Adrenal gland (tissue), 12 donors: Measurements from ENCODE around the gene CD300E. TPM values are rescaled to one million over a fixed set of nuclear protein-coding genes. Genes with fewer than 3 reads are reported as not detected.

Source experiments
- DNase-seq, 7 donors: peaks; one replicate each; pipeline ENCODE4 v3.0.0-alpha.2; 2019 to 2020
- H3K27ac ChIP-seq, 5 donors: fragments of 200-600 bp; sonication (generic) in 4 of 5; 1 replicate in 3 of 5; 2 replicates in 2 of 5; pipeline versions ENCODE4 v1.5.1 to v1.8.0; 2016 to 2020; ENCODE audit warnings: mild to moderate bottlenecking in 1 of 5
- H3K27me3 ChIP-seq: fragments of 200-600 bp; 2 replicates; pipeline ENCODE4 v1.8.0; 2021
- H3K36me3 ChIP-seq, 2 donors: fragments of 200-600 bp; replicated peaks in 1 of 2; 1 replicate in 1 of 2; 2 replicates in 1 of 2; pipeline versions ENCODE4 v1.5.1 to v1.8.0; 2018 to 2022
- H3K4me1 ChIP-seq, 2 donors: fragments of 200-600 bp; replicated peaks in 1 of 2; 1 replicate in 1 of 2; 2 replicates in 1 of 2; pipeline versions ENCODE4 v1.5.1 to v1.8.0; 2018 to 2021
- H3K4me3 ChIP-seq, 4 donors: fragments of 200-600 bp; sonication (generic) in 3 of 4; one replicate each; pipeline ENCODE4 v1.5.1; 2016 to 2018
- H3K9me3 ChIP-seq, 3 donors: fragments of 200-600 bp; sonication (generic) in 1 of 3; replicated peaks in 1 of 3; 1 replicate in 2 of 3; 2 replicates in 1 of 3; pipeline versions ENCODE4 v1.5.1 to v1.8.0; 2016 to 2021
- POLR2A ChIP-seq, 2 donors: fragments of 450-650 bp; IDR thresholded peaks; one replicate each; pipeline ENCODE4 v1.6.1; 2017; ENCODE audit warnings: antibody characterized with exemption in 2 of 2, mild to moderate bottlenecking in 2 of 2, moderate library complexity in 1 of 2
- WGBS, 4 donors: extraction: QIAGEN DNeasy Blood & Tissue Kit in 2 of 4; methylation state at CpG; one replicate each; pipeline versions ENCODE4 v1.1.5 to v1.1.7; 2013 to 2017; 5-methylcytosine and 5-hydroxymethylcytosine counted together
- intact Hi-C, 2 donors: fragments of 100-400 bp; cut with DNase I; formaldehyde crosslinking; loops; one replicate each; pipeline versions ENCODE4 v1.14.1 to v1.15.0; 2022 to 2023
- polyA plus RNA-seq, 3 donors: library from polyadenylated mRNA; stranded (reverse); fragments of 200-250 nt in 2 of 3; fragments of 350-450 nt in 1 of 3; fragmentation: Illumina TruSeq in 1 of 3; extraction: RNeasy Lipid Tissue Mini Kit (QIAGEN cat#74804) in 1 of 3; gene quantifications; one replicate each; pipeline ENCODE4 v1.2.3, GENCODE V29; 2013 to 2014
- total RNA-seq, 9 donors: library from RNA; depleted of rRNA in 4 of 9; stranded (reverse); fragments of >200 nt in 4 of 9; fragments of 120-200 nt in 1 of 9; fragmentation: NEBNext Ultra II Directional in 1 of 9; extraction: Animal tissue kit (Norgen Biotek cat#: 25700) in 1 of 9; gene quantifications; one replicate each; pipeline versions ENCODE4 v1.1.0 to v1.2.4, GENCODE V29; 2013 to 2023
- TF ChIP-seq, protein P1 (sequence below), 6 experiments: fragments of 450-650 bp in 4 of 6; fragments of 200-600 bp in 2 of 6; sonication (generic) in 1 of 6; IDR thresholded peaks; 1 replicate in 5 of 6; 2 replicates in 1 of 6; pipeline versions ENCODE4 v1.5.1 to v1.8.0; 2016 to 2021; ENCODE audit warnings: antibody characterized with exemption in 6 of 6, mild to moderate bottlenecking in 2 of 6, moderate library complexity in 1 of 6
- donor health status: healthy with polysubstance abuse.
- donor health status: Bipolar disorder and iron deficiency.
- donor health status: DM: yes; HTN: yes; CAD: no.
- donor health status: DM: no; HTN: no; CAD: no.
- donor health status: DM: no; HTN: no; CAD: no.
- donor health status: DM: yes; HTN: yes; CAD: no.

CD300E gene
- total and polyA plus RNA-seq, 12 donors, result 0.06 to 2.4 (median 0.57) TPM; not detected in 1

DNA sequence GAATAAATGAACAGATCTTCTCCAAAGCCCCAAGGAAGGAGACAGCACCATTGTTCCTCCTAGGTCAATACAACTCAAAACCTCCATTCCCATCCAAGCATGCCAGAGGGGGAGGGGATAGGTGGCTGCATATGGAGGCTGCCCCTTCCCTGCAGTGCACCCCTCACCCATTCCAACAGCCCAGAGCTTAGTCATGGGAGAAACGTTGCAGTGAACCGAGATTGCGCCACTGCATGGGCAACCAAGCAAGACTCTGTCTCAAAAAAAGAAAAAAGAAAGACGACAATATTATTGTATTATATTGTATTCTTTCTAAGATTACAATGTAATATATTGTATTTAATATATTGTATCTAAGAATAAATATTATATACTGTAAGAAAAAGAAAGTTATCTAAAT, 36.4 kb upstream of the CD300E start:
- Histone ChIP-seq H3K36me3 (no peaks in the 10 kb centered on the region), H3K27ac (no peak overlapping the region), H3K4me3 (no peak overlapping the region), H3K9me3 (no peaks in the 10 kb centered on the region), H3K4me1 (no peaks in the 10 kb centered on the region), H3K27me3 (peaks cover 4% of the 10 kb centered on the region)
- DNase-seq, result no peak
- TF ChIP-seq POLR2A (IDR thresholded peaks at IDR 0.05), result no peak
- TF ChIP-seq, protein P1, sequence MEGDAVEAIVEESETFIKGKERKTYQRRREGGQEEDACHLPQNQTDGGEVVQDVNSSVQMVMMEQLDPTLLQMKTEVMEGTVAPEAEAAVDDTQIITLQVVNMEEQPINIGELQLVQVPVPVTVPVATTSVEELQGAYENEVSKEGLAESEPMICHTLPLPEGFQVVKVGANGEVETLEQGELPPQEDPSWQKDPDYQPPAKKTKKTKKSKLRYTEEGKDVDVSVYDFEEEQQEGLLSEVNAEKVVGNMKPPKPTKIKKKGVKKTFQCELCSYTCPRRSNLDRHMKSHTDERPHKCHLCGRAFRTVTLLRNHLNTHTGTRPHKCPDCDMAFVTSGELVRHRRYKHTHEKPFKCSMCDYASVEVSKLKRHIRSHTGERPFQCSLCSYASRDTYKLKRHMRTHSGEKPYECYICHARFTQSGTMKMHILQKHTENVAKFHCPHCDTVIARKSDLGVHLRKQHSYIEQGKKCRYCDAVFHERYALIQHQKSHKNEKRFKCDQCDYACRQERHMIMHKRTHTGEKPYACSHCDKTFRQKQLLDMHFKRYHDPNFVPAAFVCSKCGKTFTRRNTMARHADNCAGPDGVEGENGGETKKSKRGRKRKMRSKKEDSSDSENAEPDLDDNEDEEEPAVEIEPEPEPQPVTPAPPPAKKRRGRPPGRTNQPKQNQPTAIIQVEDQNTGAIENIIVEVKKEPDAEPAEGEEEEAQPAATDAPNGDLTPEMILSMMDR (IDR thresholded peaks at IDR 0.05), result no peak
- WGBS, 4 donors, result 52 to 65% (median 61%) methylated on average over 4 of the region's 4 CpGs
- intact Hi-C loops, result loop anchor here (5.0 to 10.0 kb wide), 2 partner anchors 75 to 77 kb away; partner anchors contain the start of gene RAB37 (in 2 of the 2)

GRCh38 chr17:74658620-74659019, 35.1 kb upstream of the CD300E start:
- intact Hi-C loops, result loop anchor here (5.0 to 10.0 kb wide), 2 partner anchors 76 to 79 kb away; partner anchors contain the start of gene RAB37 (in 2 of the 2)
- WGBS, 4 donors, result 72 to 79% (median 77%) methylated on average over 6 of the region's 6 CpGs
- H3K27me3 ChIP-seq, result peaks cover 4% of the 10 kb centered on the region
- H3K27ac ChIP-seq, result no peak overlapping the region
- TF ChIP-seq POLR2A (IDR thresholded peaks at IDR 0.05), result no peak
- TF ChIP-seq, protein P1 (IDR thresholded peaks at IDR 0.05), result no peak
- no peaks in the 10 kb centered on the region for H3K36me3 ChIP-seq
- H3K9me3 ChIP-seq, result no peaks in the 10 kb centered on the region
- H3K4me3 ChIP-seq, result no peak overlapping the region
- no peak for DNase-seq
- no peaks in the 10 kb centered on the region for H3K4me1 ChIP-seq

DNA sequence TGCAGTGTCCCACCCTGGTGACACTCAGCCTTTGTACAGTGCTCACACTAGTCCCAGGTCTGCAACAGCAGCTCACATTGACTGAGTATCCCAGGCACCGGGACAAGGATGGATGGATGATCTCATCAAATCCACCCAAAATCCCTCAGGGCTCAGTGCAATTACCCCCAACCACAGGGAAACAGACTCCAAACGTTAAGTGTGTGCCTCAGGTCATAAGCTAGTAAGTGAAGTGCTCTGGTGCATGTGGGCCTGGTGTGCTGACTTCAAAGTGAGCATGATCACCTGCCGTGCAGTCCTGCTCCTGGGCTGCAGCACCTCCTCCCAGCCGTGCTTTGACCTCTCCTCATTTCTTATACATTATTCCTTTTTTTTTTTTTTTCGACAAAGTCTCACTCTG, 31.2 kb upstream of the CD300E start:
- no peak overlapping the region for H3K4me3 ChIP-seq
- H3K27me3 ChIP-seq, result peaks cover 9% of the 10 kb centered on the region
- DNase-seq, result no peak
- H3K27ac ChIP-seq, result no peak overlapping the region
- H3K36me3 ChIP-seq, result no peaks in the 10 kb centered on the region
- H3K4me1 ChIP-seq, result no peaks in the 10 kb centered on the region
- TF ChIP-seq, protein P1 (IDR thresholded peaks at IDR 0.05), result no peak
- TF ChIP-seq POLR2A (IDR thresholded peaks at IDR 0.05), result no peak
- 46 to 59% (median 55%) methylated on average over 5 of the region's 5 CpGs for WGBS, 4 donors
- H3K9me3 ChIP-seq, result no peaks in the 10 kb centered on the region
- intact Hi-C loops, result loop anchor here (5.0 to 10.0 kb wide), 2 partner anchors 80 to 83 kb away; partner anchors contain the start of gene RAB37 (in 2 of the 2)

GRCh38 chr17:74652020-74652419, 28.5 kb upstream of the CD300E start:
- no peak for DNase-seq
- Histone ChIP-seq H3K4me1 (no peaks in the 10 kb centered on the region), H3K4me3 (no peak overlapping the region), H3K27ac (no peak overlapping the region), H3K27me3 (peaks cover 7% of the 10 kb centered on the region), H3K36me3 (no peaks in the 10 kb centered on the region), H3K9me3 (no peaks in the 10 kb centered on the region)
- intact Hi-C loops, result loop anchor here in 1 of 2 donors (10.0 kb wide), 1 partner anchor 83 kb away; the partner anchor contains the start of gene RAB37
- 67 to 73% (median 72%) methylated on average over 2 to 3 of the region's 3 CpGs for WGBS, 4 donors
- no peak for TF ChIP-seq POLR2A (IDR thresholded peaks at IDR 0.05)
- TF ChIP-seq, protein P1 (IDR thresholded peaks at IDR 0.05), result no peak
